ENCODE measurements around the gene TDRD5. TPM values are rescaled to one million over a fixed set of nuclear protein-coding genes. Genes with fewer than 3 reads are reported as not detected.
A peak's percentile ranks its signal among the peaks of the same experiment; 100 is the strongest.

Gene TDRD5
- polyA plus RNA-seq, 2 of the 4 experiments (the other 2 are of a cell fraction): 0.26 to 0.37 TPM

DNA sequence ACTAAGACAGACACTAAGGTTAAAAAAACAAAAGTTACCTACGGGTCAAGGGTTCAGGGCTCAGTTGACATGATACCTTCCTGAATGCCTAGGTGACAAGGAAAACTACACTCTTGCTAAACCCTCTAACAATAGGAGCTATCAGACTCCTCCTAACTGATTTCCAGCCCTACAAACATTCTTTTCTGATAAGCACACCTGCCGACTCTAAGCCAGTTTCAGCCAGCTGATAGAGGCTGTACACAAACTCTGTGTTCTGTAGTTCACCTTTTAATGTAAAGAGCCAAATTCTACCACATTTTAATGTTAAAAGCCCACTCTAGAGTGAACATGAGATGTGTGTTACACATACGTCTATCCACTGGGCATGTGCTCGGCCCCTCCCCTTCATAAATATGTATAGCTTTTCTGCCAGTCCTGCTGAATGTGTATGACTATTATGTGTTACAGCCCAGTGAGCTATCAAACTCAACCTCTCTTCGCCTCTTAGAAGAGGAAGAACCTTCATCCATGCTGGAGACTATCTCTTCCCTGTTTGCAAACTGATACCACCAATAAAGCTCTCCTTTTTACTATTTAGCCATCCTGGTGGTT is 111.4 kb downstream of the TDRD5 start:
- ChIA-PET POLR2A (no interaction called here), CTCF (interaction anchor here (0.7 to 21.7 kb wide), 4 partner anchors 9 to 476 kb away, joined by 3 to 644 read pairs (median 3); no protein-coding TSS in a partner anchor)
- no peak for ATAC-seq
- no peak for TF ChIP-seq ATOH8 (CRISPR knock-in tag; IDR thresholded peaks at IDR 0.05; ENCODE audit: low read depth)
- no peak for TF ChIP-seq RFX5 (IDR thresholded peaks at IDR 0.05)
- no peak for TF ChIP-seq CEBPB (IDR thresholded peaks at IDR 0.05)
- H3K4me1 ChIP-seq: no peaks in the 10 kb centered on the region
- H3K4me3 ChIP-seq: no peak overlapping the region
- no peak for FAIRE-seq
- no peak for DNase-seq (ENCODE audit: low read depth in 1 of 2, low spot score in 1 of 2)
- H3K4me2 ChIP-seq: no peak overlapping the region
- no peaks in the 10 kb centered on the region for H3K9me3 ChIP-seq
- H3K27ac ChIP-seq: no peak overlapping the region
- WGBS (ENCODE audit: missing lambda C conversion rate): 31% methylated on average over 5 of the region's 5 CpGs

DNA sequence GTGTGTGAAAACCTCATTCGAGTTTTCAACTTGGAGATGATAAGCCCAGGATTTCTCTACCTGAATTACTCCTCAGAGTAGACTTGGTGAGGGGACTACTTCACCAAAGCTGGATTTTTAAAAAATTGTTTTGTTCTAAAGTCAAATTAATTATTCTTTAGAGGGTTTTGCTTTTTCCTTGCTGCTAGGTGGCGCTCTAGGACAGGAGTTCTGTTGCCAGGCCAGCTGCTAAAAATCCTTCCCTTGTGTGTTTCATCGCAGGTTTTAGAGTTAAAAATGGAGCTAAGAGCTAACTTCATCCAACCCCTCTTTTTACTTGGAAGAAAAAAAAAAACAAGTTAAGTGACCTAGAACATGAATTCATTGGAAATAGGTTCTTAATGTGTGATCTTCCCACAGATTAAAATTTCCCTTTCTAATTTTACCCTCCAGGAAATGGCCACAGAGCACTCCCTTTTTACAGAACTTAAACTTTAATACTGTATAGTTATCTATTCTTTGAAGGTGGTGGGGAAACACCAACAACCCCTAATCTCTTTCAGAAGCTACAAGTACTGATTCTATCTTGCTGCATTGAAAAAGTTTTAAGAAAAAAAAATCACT is 114.8 kb downstream of the TDRD5 start:
- FAIRE-seq (no peak), DNase-seq (ENCODE audit: low read depth in 1 of 2, low spot score in 1 of 2) (peak; percentile 30 to 68), ATAC-seq (peak; percentile 33 to 68; a peak in 3 of 6 replicates)
- no peaks in the 10 kb centered on the region for H3K9me3 ChIP-seq
- H3K4me2 ChIP-seq: 0 out of 3 replicates have a peak overlapping the region, but pooled peaks have one; percentile 25
- 1% methylated on average over 3 of the region's 3 CpGs for WGBS (ENCODE audit: missing lambda C conversion rate)
- ChIA-PET CTCF (interaction anchor here (0.5 to 21.7 kb wide), 58 partner anchors 9 to 528 kb away, joined by 3 to 644 read pairs (median 4); no protein-coding TSS in a partner anchor), POLR2A (interaction anchor here (0.8 to 1.8 kb wide), 3 partner anchors 103 to 176 kb away, joined by 3 to 7 read pairs (median 7); no protein-coding TSS in a partner anchor)
- no peak overlapping the region for H3K4me3 ChIP-seq
- no peak for TF ChIP-seq CBX8 (IDR thresholded peaks at IDR 0.05)
- no peak for TF ChIP-seq TFCP2L1 (CRISPR knock-in tag; IDR thresholded peaks at IDR 0.05)
- no peak for TF ChIP-seq RFX5 (IDR thresholded peaks at IDR 0.05)
- TF ChIP-seq ESRRA (IDR thresholded peaks at IDR 0.05; ENCODE audit: borderline replicate concordance, low read length): no peak
- TF ChIP-seq HOXB13 (CRISPR knock-in tag; IDR thresholded peaks at IDR 0.05; ENCODE audit: low read depth): no peak
- no peak for TF ChIP-seq BHLHE40 (IDR thresholded peaks at IDR 0.05; ENCODE audit: low read depth, low read length)
- peak; percentile 76 for TF ChIP-seq SMC3 (IDR thresholded peaks at IDR 0.05)
- TF ChIP-seq RAD21 (conservative IDR thresholded peaks at IDR 0.05 in 1 of 2, IDR thresholded peaks at IDR 0.05 in 1 of 2): peak; percentile 94 to 95
- TF ChIP-seq MAFK (IDR thresholded peaks at IDR 0.05; ENCODE audit: partially characterized antibody): no peak
- no peak for TF ChIP-seq FOSB (CRISPR knock-in tag; IDR thresholded peaks at IDR 0.05)
- TF ChIP-seq JUN (IDR thresholded peaks at IDR 0.05): no peak
- no peak for TF ChIP-seq ZNF302 (CRISPR knock-in tag; IDR thresholded peaks at IDR 0.05)
- TF ChIP-seq CEBPB (IDR thresholded peaks at IDR 0.05): no peak
- peak; percentile 97 for TF ChIP-seq CTCF (IDR thresholded peaks at IDR 0.05)
- H3K4me1 ChIP-seq: no peaks in the 10 kb centered on the region
- H3K27ac ChIP-seq: no peak overlapping the region

GRCh38 chr1:179707406-179707805 is 115.8 kb downstream of the TDRD5 start:
- CTCF ChIA-PET: interaction anchor here (1.8 to 21.7 kb wide), 4 partner anchors 105 to 472 kb away, joined by 4 to 644 read pairs (median 13); no protein-coding TSS in a partner anchor
- Histone ChIP-seq H3K9me3 (no peaks in the 10 kb centered on the region), H3K27ac (no peak overlapping the region), H3K4me2 (no peak overlapping the region), H3K4me3 (no peak overlapping the region), H3K4me1 (no peaks in the 10 kb centered on the region)
- FAIRE-seq: no peak
- no peak for TF ChIP-seq EHMT2 (IDR thresholded peaks at IDR 0.05; ENCODE audit: low read depth)
- no peak for TF ChIP-seq POLR2A (IDR thresholded peaks at IDR 0.05; ENCODE audit: low read length)
- TF ChIP-seq CBX8 (IDR thresholded peaks at IDR 0.05): no peak
- TF ChIP-seq, protein P1, sequence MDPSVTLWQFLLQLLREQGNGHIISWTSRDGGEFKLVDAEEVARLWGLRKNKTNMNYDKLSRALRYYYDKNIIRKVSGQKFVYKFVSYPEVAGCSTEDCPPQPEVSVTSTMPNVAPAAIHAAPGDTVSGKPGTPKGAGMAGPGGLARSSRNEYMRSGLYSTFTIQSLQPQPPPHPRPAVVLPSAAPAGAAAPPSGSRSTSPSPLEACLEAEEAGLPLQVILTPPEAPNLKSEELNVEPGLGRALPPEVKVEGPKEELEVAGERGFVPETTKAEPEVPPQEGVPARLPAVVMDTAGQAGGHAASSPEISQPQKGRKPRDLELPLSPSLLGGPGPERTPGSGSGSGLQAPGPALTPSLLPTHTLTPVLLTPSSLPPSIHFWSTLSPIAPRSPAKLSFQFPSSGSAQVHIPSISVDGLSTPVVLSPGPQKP (IDR thresholded peaks at IDR 0.05; ENCODE audit: low read depth, low read length): no peak
- no peak for TF ChIP-seq MAZ (IDR thresholded peaks at IDR 0.05; ENCODE audit: borderline replicate concordance, low read depth, low read length)
- TF ChIP-seq SREBF2 (IDR thresholded peaks at IDR 0.05): no peak
- TF ChIP-seq HOXB5 (CRISPR knock-in tag; IDR thresholded peaks at IDR 0.05): no peak
- TF ChIP-seq USF2 (IDR thresholded peaks at IDR 0.05): no peak
- TF ChIP-seq, protein P2, sequence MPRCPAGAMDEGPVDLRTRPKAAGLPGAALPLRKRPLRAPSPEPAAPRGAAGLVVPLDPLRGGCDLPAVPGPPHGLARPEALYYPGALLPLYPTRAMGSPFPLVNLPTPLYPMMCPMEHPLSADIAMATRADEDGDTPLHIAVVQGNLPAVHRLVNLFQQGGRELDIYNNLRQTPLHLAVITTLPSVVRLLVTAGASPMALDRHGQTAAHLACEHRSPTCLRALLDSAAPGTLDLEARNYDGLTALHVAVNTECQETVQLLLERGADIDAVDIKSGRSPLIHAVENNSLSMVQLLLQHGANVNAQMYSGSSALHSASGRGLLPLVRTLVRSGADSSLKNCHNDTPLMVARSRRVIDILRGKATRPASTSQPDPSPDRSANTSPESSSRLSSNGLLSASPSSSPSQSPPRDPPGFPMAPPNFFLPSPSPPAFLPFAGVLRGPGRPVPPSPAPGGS (IDR thresholded peaks at IDR 0.05): no peak
- DNase-seq (ENCODE audit: low read depth in 1 of 2, low spot score in 1 of 2): no peak
- POLR2A ChIA-PET: no interaction called here
- no peak for ATAC-seq
- WGBS (ENCODE audit: missing lambda C conversion rate): 9% methylated on average over 2 of the region's 2 CpGs

All from A549 (cell line).